K562 (cell line): ENCODE results near the gene SLCO3A1. TPM values are rescaled to one million over a fixed set of nuclear protein-coding genes. Genes with fewer than 3 reads are reported as not detected.

Experiments used
- ATAC-seq: fragments of 200-7000 bp; cut with Tn5 transposase; 3 replicates; pipeline ENCODE4 v1.9.1; 2020; ENCODE audit warnings: moderate library complexity
- BruUV-seq: library from RNA; stranded (reverse); fragments of 400-500 nt; replicated peaks from 2 replicates; lab custom pipeline; 2021; lab: Mats Ljungman, UMichigan
- CTCF ChIA-PET: fragments of 300-600 bp; formaldehyde crosslinking; extraction: SDS; loops from one replicate; lab custom pipeline; 2021; ENCODE audit warnings: low intra/inter-chr PET ratio; lab: Yijun Ruan, JAX
- POLR2A ChIA-PET: fragments of 300-600, 350-650 bp; sonication (Branson Sonifier 250); formaldehyde crosslinking; extraction: SDS; loops from one replicate; lab custom pipeline; 2021; ENCODE audit warnings: antibody characterized with exemption, inconsistent platforms; lab: Yijun Ruan, JAX
- DNase-seq, 4 experiments: peaks; one replicate each; pipeline versions ENCODE4 v3.0.0 to v3.0.0-alpha.2; 2011 to 2018; ENCODE audit warnings: low spot score in 3 of 4, mixed read lengths in 3 of 4; ENCODE audit errors: extremely low read depth in 1 of 4
- FAIRE-seq: peaks from 2 replicates; lab custom pipeline; 2011; peaks lifted over from hg19 to GRCh38; lab: Jason Lieb, UNC
- H2AFZ ChIP-seq: 2 replicates; pipeline ENCODE4 v1.6.0; 2011; ENCODE audit warnings: low read depth, low read length, control low read depth, inconsistent platforms
- H3K27ac ChIP-seq: fragments of 200-600 bp; 3 replicates; pipeline ENCODE4 v1.8.0; 2011; ENCODE audit warnings: low read depth, mild to moderate bottlenecking, control low read depth, inconsistent platforms, low read length, moderate library complexity, mixed read lengths; ENCODE audit errors: extremely low read depth
- H3K27me3 ChIP-seq, 2 experiments: fragments of 300-600 bp in 1 of 2; 2 replicates in 1 of 2; 3 replicates in 1 of 2; pipeline versions ENCODE4 v1.6.0 to v1.8.0; 2011; ENCODE audit warnings: inconsistent platforms in 2 of 2, low read length in 2 of 2, mild to moderate bottlenecking in 1 of 2, mixed read lengths in 1 of 2, moderate library complexity in 1 of 2; ENCODE audit not compliant: control insufficient read depth in 2 of 2, insufficient read depth in 2 of 2
- H3K36me3 ChIP-seq: fragments of 300-600 bp; 3 replicates; pipeline ENCODE4 v1.8.0; 2011; ENCODE audit warnings: mild to moderate bottlenecking, low read length, inconsistent platforms; ENCODE audit not compliant: control insufficient read depth, insufficient read depth
- H3K4me1 ChIP-seq, 2 experiments: fragments of 200-600 bp in 1 of 2; replicated peaks in 1 of 2; 2 replicates in 1 of 2; 3 replicates in 1 of 2; pipeline versions ENCODE4 v1.5.1 to v1.8.0; 2011; ENCODE audit warnings: inconsistent platforms in 2 of 2, low read length in 2 of 2, mild to moderate bottlenecking in 1 of 2, mixed read lengths in 1 of 2, moderate library complexity in 1 of 2; ENCODE audit not compliant: control insufficient read depth in 2 of 2, insufficient read depth in 2 of 2
- H3K4me2 ChIP-seq: 2 replicates; pipeline ENCODE4 v1.6.1; 2011; ENCODE audit warnings: low read length, control low read depth, inconsistent platforms, mixed read lengths; ENCODE audit not compliant: insufficient read depth
- H3K4me3 ChIP-seq: fragments of 200-600 bp; sonication (generic), shearing (Covaris generic); 2 replicates; pipeline ENCODE4 v1.5.1; 2016; ENCODE audit warnings: control low read depth, inconsistent platforms
- H3K79me2 ChIP-seq: fragments of 200-600 bp; 3 replicates; pipeline ENCODE4 v1.8.0; 2011; ENCODE audit warnings: low read length, inconsistent platforms; ENCODE audit not compliant: control insufficient read depth, insufficient read depth
- H3K9ac ChIP-seq, 2 experiments: 2 replicates each; pipeline versions ENCODE4 v1.6.0 to v1.6.1; 2011; ENCODE audit warnings: low read depth in 2 of 2, low read length in 2 of 2, control low read depth in 1 of 2, inconsistent platforms in 1 of 2, mild to moderate bottlenecking in 1 of 2, mixed read lengths in 1 of 2; ENCODE audit not compliant: insufficient read depth in 1 of 2
- H3K9me1 ChIP-seq: one replicate; pipeline ENCODE4 v1.6.0; 2011; ENCODE audit warnings: inconsistent platforms, mild to moderate bottlenecking, low read length, moderate library complexity; ENCODE audit not compliant: control insufficient read depth, insufficient read depth
- H3K9me3 ChIP-seq: replicated peaks from 2 replicates; pipeline ENCODE4 v1.5.1; 2011; ENCODE audit warnings: low read depth, low read length, inconsistent platforms; ENCODE audit not compliant: control insufficient read depth, insufficient read depth
- H4K20me1 ChIP-seq: replicated peaks from 2 replicates; pipeline ENCODE4 v1.6.1; 2011; ENCODE audit warnings: low read length, inconsistent platforms, mixed read lengths; ENCODE audit not compliant: control insufficient read depth, insufficient read depth
- FIP1L1 ChIP-seq: fragments of 200-400 bp; formaldehyde crosslinking; IDR thresholded peaks from 2 replicates; pipeline ENCODE4 v1.6.1; 2018; ENCODE audit warnings: mild to moderate bottlenecking, low read depth, low read length; ENCODE audit not compliant: poor library complexity, severe bottlenecking
- HNRNPLL ChIP-seq: fragments of 200-400 bp; formaldehyde crosslinking; IDR thresholded peaks from 2 replicates; pipeline ENCODE4 v1.6.1; 2017; ENCODE audit warnings: low read length, low read depth, mild to moderate bottlenecking; ENCODE audit not compliant: poor library complexity, severe bottlenecking
- JUN ChIP-seq, 2 experiments: sonication (generic) in 1 of 2; formaldehyde crosslinking in 1 of 2; IDR thresholded peaks; 2 replicates each; pipeline versions ENCODE4 v1.6.1 to v1.8.0; 2012 to 2022; ENCODE audit warnings: borderline replicate concordance in 2 of 2, mild to moderate bottlenecking in 2 of 2, improper control_type of control experiment in 1 of 2, low read depth in 1 of 2, low read length in 1 of 2, missing genetic modification reagents in 1 of 2
- ZNF589 ChIP-seq: fragments of 200-800 bp; sonication (Bioruptor generic); IDR thresholded peaks from 2 replicates; pipeline ENCODE4 v1.6.1; 2016; ENCODE audit warnings: low read depth, missing genetic modification characterization, missing compliant biosample characterization
- WGBS: fragments of 100-300 bp; shearing (Covaris generic); methylation state at CpG from one replicate; pipeline ENCODE4 v1.1.6; 2016; ENCODE audit warnings: low coverage, mixed read lengths; ENCODE audit not compliant: insufficient coverage; ENCODE audit errors: missing lambda C conversion rate; 5-methylcytosine and 5-hydroxymethylcytosine counted together
- in situ Hi-C: fragments of 300-500 bp; cut with MboI; formaldehyde crosslinking; loops from 4 replicates; pipeline ENCODE4 v1.15.0; 2018; ENCODE audit warnings: inconsistent platforms, mixed read lengths
- intact Hi-C: fragments of 100-400 bp; cut with micrococcal nuclease; formaldehyde crosslinking; loops from 2 replicates; pipeline ENCODE4 v1.14.2; 2022
- polyA plus RNA-seq, 8 experiments: library from polyadenylated mRNA; depleted of rRNA in 4 of 8; stranded (reverse) in 5 of 8; unstranded in 3 of 8; fragments of >200 nt; fragmentation: Nextera tagmentation in 2 of 8; fragmentation: Illumina TruSeq in 1 of 8; extraction: Ambion mirVana in 2 of 8; extraction: Trizol in 1 of 8; gene quantifications; 2 replicates each; pipeline versions ENCODE4 v1.2.1 to v1.2.3, GENCODE V29; 2011 to 2014; ENCODE audit warnings: inconsistent platforms in 1 of 8, missing spikeins in 1 of 8
- total RNA-seq, 7 experiments: library from RNA; depleted of rRNA in 6 of 7; stranded (reverse); fragments of >200 nt in 6 of 7; fragmentation: Illumina TruSeq in 2 of 7; extraction: Trizol in 2 of 7; gene quantifications; 2 replicates each; pipeline versions ENCODE4 v1.2.1 to v1.2.3, GENCODE V29; 2011 to 2021; ENCODE audit warnings: low replicate concordance in 1 of 7
- TF ChIP-seq, protein P1 (sequence below): fragments of 250-450 bp; sonication (Bioruptor Pico); IDR thresholded peaks from 2 replicates; pipeline ENCODE4 v1.5.1; 2021; ENCODE audit warnings: mild to moderate bottlenecking

The SLCO3A1 gene
- total and polyA plus RNA-seq, 9 of the 15 experiments (the other 6 are each of a cell fraction or from before 2014, with no cell fraction given): 0.01 to 0.84 (median 0.06) TPM; not detected in 3

DNA sequence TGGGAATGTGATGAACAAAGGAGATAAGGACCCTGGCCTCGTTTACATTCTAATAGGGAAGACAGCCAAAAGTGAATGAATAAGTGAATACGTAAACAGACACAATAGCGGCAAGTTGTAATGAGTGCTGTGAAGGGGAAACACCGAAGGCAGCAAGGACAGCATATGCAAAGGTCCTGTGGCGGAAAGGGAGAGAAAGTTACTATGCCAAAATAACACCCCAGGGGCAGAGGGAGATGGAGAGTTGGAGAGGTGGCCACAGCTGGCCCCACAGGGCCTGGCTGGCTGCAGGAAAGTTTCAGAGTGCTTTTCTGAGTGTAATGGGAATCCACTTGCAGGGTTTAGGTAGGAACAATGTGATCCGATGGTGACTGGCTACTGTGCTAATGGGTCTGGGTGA, 91.9 kb downstream of the SLCO3A1 start:
- intact Hi-C loops (no loop called here), in situ Hi-C loops (no loop called here)
- ChIA-PET CTCF (no interaction called here), POLR2A (no interaction called here)
- TF ChIP-seq HNRNPLL: no peak
- TF ChIP-seq FIP1L1: no peak
- TF ChIP-seq JUN (IDR thresholded peaks at IDR 0.05; ENCODE audit: borderline replicate concordance, low read depth, low read length): no peak
- TF ChIP-seq JUN (CRISPR knock-in tag; IDR thresholded peaks at IDR 0.05; ENCODE audit: borderline replicate concordance): no peak
- Histone ChIP-seq H3K36me3 (no peaks in the 10 kb centered on the region), H3K4me1 (peaks cover 0 to 9% of the 10 kb centered on the region in 2 experiments; a peak in 3 of 5 replicates), H3K9ac (no peak overlapping the region), H3K79me2 (no peaks in the 10 kb centered on the region), H3K27me3 (peaks cover 13 to 27% of the 10 kb centered on the region in 2 experiments; a peak in 4 of 5 replicates), H3K4me3 (no peak overlapping the region), H3K9me3 (no peaks in the 10 kb centered on the region), H3K9me1 (no peaks in the 10 kb centered on the region), H3K4me2 (no peak overlapping the region), H4K20me1 (0 out of 2 replicates have a peak, but pooled peaks cover 4% of the 10 kb centered on the region), H2AFZ (no peak overlapping the region), H3K27ac (no peak overlapping the region)
- no peak for FAIRE-seq
- ATAC-seq: no peak
- DNase-seq: no peak
- 0% methylated on average over 6 of the region's 6 CpGs for WGBS
- no TSS peak for BruUV-seq

DNA sequence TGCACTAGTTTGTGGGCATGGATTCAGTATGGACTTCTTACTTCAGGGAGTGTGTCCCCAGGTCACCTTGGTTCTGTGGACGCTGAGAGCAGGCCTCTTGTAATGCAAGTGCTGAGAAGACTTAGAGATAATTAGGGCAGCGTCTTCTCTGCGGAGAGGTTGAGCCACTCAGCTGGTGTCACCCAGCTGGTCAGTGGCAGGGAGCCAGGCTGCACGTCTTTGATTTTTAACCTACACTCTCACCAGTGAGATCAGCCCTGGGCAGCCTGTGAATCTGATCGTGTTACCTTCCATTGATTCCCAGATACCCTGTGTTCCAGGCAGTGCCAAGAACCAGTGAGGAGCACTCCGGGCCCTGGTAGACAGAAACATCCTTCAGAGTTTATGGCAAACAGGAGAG, 92.6 kb downstream of the SLCO3A1 start:
- Histone ChIP-seq H3K4me1 (peaks cover 0 to 9% of the 10 kb centered on the region in 2 experiments; a peak in 3 of 5 replicates), H3K36me3 (no peaks in the 10 kb centered on the region), H3K79me2 (no peaks in the 10 kb centered on the region), H3K27ac (no peak overlapping the region), H4K20me1 (0 out of 2 replicates have a peak, but pooled peaks cover 4% of the 10 kb centered on the region), H2AFZ (no peak overlapping the region), H3K9me3 (no peaks in the 10 kb centered on the region), H3K4me2 (no peak overlapping the region), H3K27me3 (peaks cover 13 to 28% of the 10 kb centered on the region in 2 experiments; a peak in 4 of 5 replicates), H3K4me3 (no peak overlapping the region), H3K9me1 (no peaks in the 10 kb centered on the region), H3K9ac (no peak overlapping the region)
- POLR2A ChIA-PET: no interaction called here
- CTCF ChIA-PET: no interaction called here
- no peak for TF ChIP-seq ZNF589 (CRISPR knock-in tag)
- TF ChIP-seq, protein P1, sequence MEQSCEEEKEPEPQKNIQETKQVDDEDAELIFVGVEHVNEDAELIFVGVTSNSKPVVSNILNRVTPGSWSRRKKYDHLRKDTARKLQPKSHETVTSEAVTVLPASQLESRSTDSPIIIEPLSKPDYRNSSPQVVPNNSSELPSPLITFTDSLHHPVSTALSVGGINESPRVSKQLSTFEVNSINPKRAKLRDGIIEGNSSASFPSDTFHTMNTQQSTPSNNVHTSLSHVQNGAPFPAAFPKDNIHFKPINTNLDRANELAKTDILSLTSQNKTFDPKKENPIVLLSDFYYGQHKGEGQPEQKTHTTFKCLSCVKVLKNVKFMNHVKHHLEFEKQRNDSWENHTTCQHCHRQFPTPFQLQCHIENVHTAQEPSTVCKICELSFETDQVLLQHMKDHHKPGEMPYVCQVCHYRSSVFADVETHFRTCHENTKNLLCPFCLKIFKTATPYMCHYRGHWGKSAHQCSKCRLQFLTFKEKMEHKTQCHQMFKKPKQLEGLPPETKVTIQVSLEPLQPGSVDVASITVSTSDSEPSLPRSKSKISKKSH (CRISPR knock-in tag): no peak
- intact Hi-C loops (no loop called here), in situ Hi-C loops (no loop called here)
- DNase-seq (no peak), FAIRE-seq (no peak), ATAC-seq (no peak)
- 3% methylated on average over 6 of the region's 6 CpGs for WGBS
- BruUV-seq: no TSS peak
